Activated CD8-positive, alpha-beta T cell treated with anti-CD3 and anti-CD28 coated beads, Interleukin-2, amount 10 ng/mL, durations not matched to agents 7 days and 5 days (primary cell): ENCODE measurements around the gene POU5F1. TPM values are rescaled to one million over a fixed set of nuclear protein-coding genes. Genes with fewer than 3 reads are reported as not detected.

ENCODE experiments used
- ATAC-seq: fragments of 150-1000 bp; cut with Tn5 transposase; one replicate; pipeline ENCODE4 v1.10.0; 2021; ENCODE audit warnings: moderate library complexity
- CTCF ChIA-PET: fragments of 350-600 bp; sonication (Branson Sonifier 250); formaldehyde crosslinking; loops from one replicate; lab custom pipeline; 2021; ENCODE audit warnings: antibody characterized with exemption; lab: Charles Lee
- POLR2A ChIA-PET: fragments of 350-600 bp; sonication (Branson Sonifier 250); formaldehyde crosslinking; loops from one replicate; lab custom pipeline; 2021; ENCODE audit warnings: antibody characterized with exemption; lab: Charles Lee
- DNase-seq: peaks from one replicate; pipeline ENCODE4 v3.0.0-alpha.2; 2020
- H3K27ac Mint-ChIP-seq: one replicate; pipeline ENCODE4 v1.8.0; 2021; ENCODE audit warnings: mild to moderate bottlenecking, mixed read lengths
- H3K27me3 Mint-ChIP-seq: one replicate; pipeline ENCODE4 v1.8.0; 2021; ENCODE audit warnings: low read depth, mixed read lengths
- H3K36me3 Mint-ChIP-seq: one replicate; pipeline ENCODE4 v1.8.0; 2021; ENCODE audit warnings: low read depth, mixed read lengths
- H3K4me1 Mint-ChIP-seq: one replicate; pipeline ENCODE4 v1.8.0; 2021; ENCODE audit warnings: low read depth, mixed read lengths
- H3K4me3 Mint-ChIP-seq: one replicate; pipeline ENCODE4 v1.8.0; 2021; ENCODE audit warnings: mild to moderate bottlenecking, mixed read lengths
- H3K9me3 Mint-ChIP-seq: one replicate; pipeline ENCODE4 v1.8.0; 2022; ENCODE audit warnings: mixed read lengths; ENCODE audit not compliant: insufficient read depth
- total RNA-seq, 2 experiments: library from RNA; stranded (reverse); gene quantifications; one replicate each; pipeline ENCODE4 v1.2.3, GENCODE V29; 2021

The POU5F1 gene
- total RNA-seq, 2 experiments from 2014 or later: not detected

- ChIA-PET POLR2A (interaction anchor here (1.1 kb wide), 1 partner anchor 25 kb away, joined by 3 read pairs; the partner anchor contains the start of genes CCHCR1 and TCF19), CTCF (interaction anchor here (1.2 to 2.7 kb wide), 3 partner anchors 31 to 234 kb away, joined by 3 to 10 read pairs (median 4); no protein-coding TSS in a partner anchor)
- peaks cover 4% of the 10 kb centered on the region for H3K4me1 Mint-ChIP-seq
These were observed 37.7 kb downstream of the POU5F1 start for GRCh38 chr6:31132806-31133205.

DNA sequence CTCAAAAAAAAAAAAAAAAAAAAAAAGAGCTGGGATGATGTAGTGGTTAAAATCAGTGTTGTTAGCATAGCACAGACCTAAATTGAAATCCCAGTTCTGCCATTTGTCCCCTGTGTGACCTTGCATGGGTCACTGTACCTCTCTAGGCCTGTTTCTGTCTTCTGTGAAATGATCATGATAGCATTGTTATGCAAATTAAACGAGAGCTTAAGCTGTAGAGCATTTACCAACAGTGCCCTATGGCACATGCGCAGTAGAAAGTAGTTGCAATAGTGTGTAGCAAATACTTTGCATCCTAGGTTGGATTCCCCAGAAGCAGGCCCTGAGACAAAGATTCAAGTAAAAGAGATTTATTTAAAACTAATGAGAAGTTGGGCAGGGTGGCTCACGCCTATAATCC is 38.9 kb downstream of the POU5F1 start:
- CTCF ChIA-PET: interaction anchor here (0.7 to 2.7 kb wide), 3 partner anchors 52 to 235 kb away, joined by 3 to 10 read pairs (median 4); no protein-coding TSS in a partner anchor
- Mint-ChIP-seq H3K4me3 (no peak overlapping the region), H3K27me3 (peaks cover 10% of the 10 kb centered on the region), H3K4me1 (no peaks in the 10 kb centered on the region), H3K36me3 (no peaks in the 10 kb centered on the region), H3K27ac (no peak overlapping the region), H3K9me3 (no peaks in the 10 kb centered on the region)
- ATAC-seq (no peak), DNase-seq (no peak)
- POLR2A ChIA-PET: no interaction called here

More at GRCh38 chr6:31132806-31133205, 37.7 kb downstream of the POU5F1 start:
- Mint-ChIP-seq H3K27ac (no peak overlapping the region), H3K27me3 (peaks cover 10% of the 10 kb centered on the region), H3K36me3 (no peaks in the 10 kb centered on the region), H3K4me3 (no peak overlapping the region), H3K9me3 (no peaks in the 10 kb centered on the region)
- no peak for DNase-seq
- ATAC-seq: no peak

GRCh38 chr6:31130751-31131150 is 39.7 kb downstream of the POU5F1 start:
- DNase-seq: no peak
- ATAC-seq: no peak
- Mint-ChIP-seq H3K4me3 (no peak overlapping the region), H3K27me3 (peaks cover 12% of the 10 kb centered on the region), H3K9me3 (no peaks in the 10 kb centered on the region), H3K4me1 (no peaks in the 10 kb centered on the region), H3K27ac (no peak overlapping the region), H3K36me3 (no peaks in the 10 kb centered on the region)
- ChIA-PET CTCF (interaction anchor here (2.1 to 3.3 kb wide), 4 partner anchors 12 to 236 kb away, joined by 7 to 22 read pairs (median 13); partner anchors contain the start of gene VARS2), POLR2A (no interaction called here)

- DNase-seq (no peak), ATAC-seq (no peak)
- Mint-ChIP-seq H3K9me3 (no peaks in the 10 kb centered on the region), H3K4me3 (no peak overlapping the region), H3K36me3 (no peaks in the 10 kb centered on the region), H3K27me3 (peaks cover 12% of the 10 kb centered on the region), H3K4me1 (no peaks in the 10 kb centered on the region), H3K27ac (no peak overlapping the region)
- POLR2A ChIA-PET: no interaction called here
- CTCF ChIA-PET: interaction anchor here (0.6 to 3.3 kb wide), 18 partner anchors 10 to 315 kb away, joined by 3 to 22 read pairs (median 4); partner anchors contain the start of genes TCF19 and VARS2
These were observed 41.4 kb downstream of the POU5F1 start for GRCh38 chr6:31129130-31129529.

- CTCF ChIA-PET: interaction anchor here (0.6 to 3.3 kb wide), 18 partner anchors 9 to 314 kb away, joined by 3 to 22 read pairs (median 4); partner anchors contain the start of genes TCF19 and VARS2
- Mint-ChIP-seq H3K4me1 (no peaks in the 10 kb centered on the region), H3K27me3 (peaks cover 12% of the 10 kb centered on the region), H3K9me3 (no peaks in the 10 kb centered on the region), H3K4me3 (no peak overlapping the region), H3K27ac (no peak overlapping the region), H3K36me3 (no peaks in the 10 kb centered on the region)
- POLR2A ChIA-PET: no interaction called here
- ATAC-seq (peak; percentile 68), DNase-seq (peak; percentile 82)
These were observed 42.3 kb downstream of the POU5F1 start for GRCh38 chr6:31128093-31128676.

DNA sequence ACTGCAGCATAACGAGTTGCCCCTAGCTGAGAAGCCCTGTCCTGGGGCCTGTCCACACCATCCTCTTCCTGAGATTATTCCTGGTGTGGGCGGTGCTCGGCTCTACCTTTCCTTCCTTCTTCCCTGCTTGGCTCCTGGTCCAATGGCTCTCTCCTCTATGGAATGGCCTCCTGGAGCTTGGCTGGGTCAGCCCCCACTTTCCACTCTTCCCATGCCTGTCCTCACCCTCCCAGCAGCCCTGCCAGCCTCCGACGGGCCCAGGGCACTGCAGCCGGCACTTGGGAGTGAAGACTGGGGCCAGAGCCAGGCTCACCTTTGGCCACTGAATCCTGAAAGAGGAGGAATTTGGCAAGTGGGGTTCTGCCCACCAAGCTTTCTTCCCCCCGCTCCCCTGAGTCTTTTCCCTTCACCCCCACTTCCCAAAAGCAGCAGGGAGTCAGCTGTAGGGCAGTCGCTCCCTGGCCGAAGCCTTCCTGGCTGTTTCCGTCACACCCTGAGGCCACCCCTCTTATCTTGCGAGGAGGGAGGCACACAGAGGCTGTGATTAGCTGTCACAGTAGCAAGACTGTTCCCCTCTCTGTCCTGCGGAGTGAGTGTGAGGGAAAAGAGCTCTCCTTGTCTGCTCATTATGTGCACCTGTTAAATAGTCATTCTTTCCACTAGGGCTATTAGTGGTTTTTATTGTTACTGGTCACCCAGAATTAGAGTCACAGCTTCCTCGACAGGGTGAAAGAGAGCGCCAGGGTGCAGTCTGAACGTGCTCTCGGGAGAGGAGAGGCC is 43.9 kb downstream of the POU5F1 start:
- H3K9me3 Mint-ChIP-seq: no peaks in the 10 kb centered on the region
- ChIA-PET CTCF (interaction anchor here (1.0 to 2.1 kb wide), 6 partner anchors 11 to 336 kb away, joined by 3 to 6 read pairs (median 4); partner anchors contain the start of gene VARS2), POLR2A (no interaction called here)
- H3K4me1 Mint-ChIP-seq: no peaks in the 10 kb centered on the region
- DNase-seq: no peak
- no peak overlapping the region for H3K4me3 Mint-ChIP-seq
- no peaks in the 10 kb centered on the region for H3K36me3 Mint-ChIP-seq
- no peak for ATAC-seq
- no peak overlapping the region for H3K27ac Mint-ChIP-seq
- H3K27me3 Mint-ChIP-seq: peaks cover 10% of the 10 kb centered on the region

DNA sequence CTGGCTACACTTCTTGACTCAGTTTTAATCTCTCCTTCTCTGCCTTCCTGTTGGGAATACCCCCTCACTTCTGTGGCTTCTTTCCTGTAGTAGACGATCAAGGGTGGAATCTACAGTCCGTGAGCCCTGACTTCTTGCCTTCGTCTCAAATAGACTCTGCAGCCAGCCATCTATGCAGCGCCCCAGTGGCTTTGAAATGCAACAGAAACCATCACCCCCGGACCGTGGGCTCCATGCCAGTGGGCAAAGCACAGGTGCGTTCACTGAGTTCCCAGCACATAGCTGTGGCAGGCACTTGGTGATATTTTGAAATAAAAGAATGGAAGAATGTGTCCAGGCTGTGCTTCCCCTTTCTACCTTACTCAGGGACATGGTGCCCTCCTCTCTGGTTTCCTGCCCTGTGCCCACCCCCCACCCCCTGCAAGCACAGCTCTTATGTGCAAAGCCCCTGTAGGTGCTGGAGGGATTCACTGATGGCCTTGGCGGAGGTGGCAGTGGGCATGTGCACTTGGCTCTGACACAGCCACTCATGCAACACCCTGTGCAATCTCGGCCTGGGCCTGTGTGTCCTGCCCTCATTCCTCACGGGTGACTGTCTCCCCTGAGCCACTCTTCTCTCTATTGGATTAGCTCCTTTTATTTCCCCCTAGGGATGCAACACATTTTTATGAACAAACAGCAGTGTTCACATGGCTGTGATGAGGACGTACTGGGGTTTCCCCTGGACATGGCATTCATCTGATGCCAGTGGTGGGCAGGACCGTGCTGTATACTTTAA is 44.7 kb downstream of the POU5F1 start:
- DNase-seq: no peak
- Mint-ChIP-seq H3K4me1 (no peaks in the 10 kb centered on the region), H3K36me3 (no peaks in the 10 kb centered on the region), H3K4me3 (no peak overlapping the region), H3K27ac (no peak overlapping the region), H3K27me3 (peaks cover 9% of the 10 kb centered on the region), H3K9me3 (no peaks in the 10 kb centered on the region)
- CTCF ChIA-PET: interaction anchor here (1.1 to 2.1 kb wide), 2 partner anchors 46 to 67 kb away, joined by 3 to 5 read pairs; no protein-coding TSS in a partner anchor
- no peak for ATAC-seq
- POLR2A ChIA-PET: no interaction called here

DNA sequence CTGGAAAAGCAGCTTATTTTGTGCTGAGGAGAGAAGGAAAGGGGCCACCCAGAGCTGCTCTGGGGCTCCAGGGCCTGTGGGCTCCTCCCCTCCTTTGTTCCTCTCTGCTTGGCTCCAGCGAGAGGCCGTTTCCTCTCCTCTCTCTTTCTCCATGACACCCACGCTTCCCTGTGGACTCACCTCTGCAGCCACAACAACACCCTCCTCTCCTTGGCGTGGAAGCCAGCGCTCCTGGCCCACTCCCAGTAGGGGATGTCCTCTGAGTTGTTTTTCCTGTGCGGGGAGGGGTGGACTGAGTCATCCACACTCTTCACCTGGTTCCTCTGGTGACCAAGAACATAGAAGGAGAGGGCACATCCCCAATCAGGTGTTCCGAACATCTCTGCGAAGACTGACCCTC is 45.3 kb downstream of the POU5F1 start:
- Mint-ChIP-seq H3K4me1 (no peaks in the 10 kb centered on the region), H3K4me3 (no peak overlapping the region), H3K36me3 (no peaks in the 10 kb centered on the region), H3K27me3 (peaks cover 9% of the 10 kb centered on the region), H3K9me3 (no peaks in the 10 kb centered on the region), H3K27ac (no peak overlapping the region)
- ChIA-PET POLR2A (no interaction called here), CTCF (no interaction called here)
- ATAC-seq (no peak), DNase-seq (no peak)

GRCh38 chr6:31122791-31123706 is 47.4 kb downstream of the POU5F1 start:
- peaks cover 4% of the 10 kb centered on the region for H3K27me3 Mint-ChIP-seq
- ATAC-seq (peak; percentile 28), DNase-seq (no peak)
- H3K9me3 Mint-ChIP-seq: no peaks in the 10 kb centered on the region
- no peak overlapping the region for H3K27ac Mint-ChIP-seq
- no peaks in the 10 kb centered on the region for H3K36me3 Mint-ChIP-seq
- ChIA-PET POLR2A (no interaction called here), CTCF (interaction anchor here (1.2 kb wide), 1 partner anchor 9 kb away, joined by 3 read pairs; no protein-coding TSS in a partner anchor)
- H3K4me1 Mint-ChIP-seq: no peaks in the 10 kb centered on the region
- no peak overlapping the region for H3K4me3 Mint-ChIP-seq

- no peaks in the 10 kb centered on the region for H3K9me3 Mint-ChIP-seq
- H3K27me3 Mint-ChIP-seq: peaks cover 4% of the 10 kb centered on the region
- H3K4me3 Mint-ChIP-seq: no peak overlapping the region
- ChIA-PET POLR2A (no interaction called here), CTCF (interaction anchor here (1.0 to 1.3 kb wide), 3 partner anchors 8 to 34 kb away, joined by 3 read pairs; no protein-coding TSS in a partner anchor)
- no peak for DNase-seq
- H3K4me1 Mint-ChIP-seq: no peaks in the 10 kb centered on the region
- no peak for ATAC-seq
- H3K36me3 Mint-ChIP-seq: no peaks in the 10 kb centered on the region
- no peak overlapping the region for H3K27ac Mint-ChIP-seq
These were observed 49.2 kb downstream of the POU5F1 start for GRCh38 chr6:31121131-31121790.
